DMS79 treated with DMSO at 0.1 percent for 48 hours (cell line): ENCODE measurements around the gene WDR73.

Experiments
- DNase-seq: peaks from one replicate; lab custom pipeline; 2025; lab: John Stamatoyannopoulos, UW

WDR73 gene

DNA sequence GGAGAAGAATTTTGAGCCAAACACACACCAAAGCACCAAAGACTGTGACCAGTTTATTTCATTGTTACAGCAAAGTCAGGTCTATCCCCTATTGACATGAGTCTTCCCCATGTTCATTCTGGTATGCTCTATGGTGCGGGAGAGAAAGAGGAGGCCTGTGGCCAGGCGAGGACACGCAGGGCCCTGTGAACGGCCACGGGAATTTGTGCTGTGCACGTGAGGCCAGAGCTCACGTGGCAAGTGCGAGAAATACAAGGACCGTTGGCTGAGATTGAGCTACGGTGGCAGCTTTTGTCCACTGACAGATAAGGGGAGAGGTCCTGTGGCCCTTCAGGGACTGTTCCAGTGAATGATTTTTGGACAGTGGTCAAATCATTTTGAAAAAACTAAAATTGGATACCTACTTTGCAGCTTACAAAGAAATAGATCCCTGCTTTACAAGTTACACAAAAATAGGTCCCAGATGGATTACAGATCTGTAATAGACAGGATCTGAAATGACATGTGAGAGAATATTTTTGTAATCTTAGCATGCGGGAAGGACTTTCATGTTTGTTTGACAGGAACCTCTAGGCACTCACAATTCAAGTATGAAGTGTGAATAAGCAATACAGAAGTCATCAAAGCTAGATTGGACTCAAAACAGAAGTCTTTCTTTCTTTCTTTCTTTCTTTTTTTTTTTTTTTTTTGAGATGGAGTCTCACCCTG, 44.1 kb downstream of the WDR73 start:
- DNase-seq, result no peak

DNA sequence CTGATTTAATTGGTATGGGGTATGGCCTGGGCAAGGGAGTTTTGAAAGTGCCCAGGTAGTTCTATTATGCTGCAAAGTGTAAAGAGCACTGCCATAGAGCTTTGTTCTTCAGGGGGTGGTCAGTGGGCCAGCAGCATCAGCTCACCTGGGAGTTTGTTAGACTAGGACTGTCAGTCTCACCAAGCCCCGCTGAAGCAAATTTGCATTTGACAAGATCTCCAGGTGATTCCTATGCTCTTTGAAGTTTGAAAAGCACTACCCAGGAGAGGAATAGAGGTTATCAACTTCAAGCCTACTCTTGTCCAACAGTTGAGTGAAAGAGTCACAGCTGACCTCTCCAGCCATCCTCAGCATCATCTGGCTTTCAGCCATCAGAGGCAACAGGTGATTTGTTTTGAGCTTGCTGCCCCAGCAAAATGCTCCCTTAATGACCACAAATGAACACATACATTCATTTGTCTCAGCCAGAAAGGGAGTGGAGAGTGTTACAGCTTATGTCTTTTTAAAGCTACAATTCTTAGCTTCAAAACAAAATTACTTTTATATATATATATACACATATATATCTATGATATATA, 45.3 kb downstream of the WDR73 start:
- no peak for DNase-seq

DNA sequence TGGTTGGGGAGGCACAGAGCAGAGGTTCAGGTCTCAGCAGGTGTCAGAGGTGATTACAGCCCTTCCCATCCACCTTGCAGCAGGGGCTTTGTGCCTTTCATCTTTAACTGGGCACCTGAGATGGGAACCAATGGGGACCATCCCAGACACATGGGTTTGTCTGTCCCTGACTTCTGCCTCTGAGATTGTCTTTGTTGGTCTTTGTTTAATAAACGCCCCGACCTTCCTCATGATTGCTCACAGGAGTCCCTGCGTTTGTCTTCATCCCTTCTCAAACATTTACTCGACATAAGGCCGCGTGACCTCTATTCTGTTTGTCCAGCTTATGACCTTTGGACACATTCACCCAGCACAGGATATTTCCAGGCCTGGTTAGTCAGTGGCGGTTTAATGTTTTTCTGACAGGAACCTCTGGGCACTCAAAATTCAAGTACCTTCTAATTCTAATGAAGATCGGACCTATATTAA, 47.4 kb downstream of the WDR73 start:
- DNase-seq, result no peak

DNA sequence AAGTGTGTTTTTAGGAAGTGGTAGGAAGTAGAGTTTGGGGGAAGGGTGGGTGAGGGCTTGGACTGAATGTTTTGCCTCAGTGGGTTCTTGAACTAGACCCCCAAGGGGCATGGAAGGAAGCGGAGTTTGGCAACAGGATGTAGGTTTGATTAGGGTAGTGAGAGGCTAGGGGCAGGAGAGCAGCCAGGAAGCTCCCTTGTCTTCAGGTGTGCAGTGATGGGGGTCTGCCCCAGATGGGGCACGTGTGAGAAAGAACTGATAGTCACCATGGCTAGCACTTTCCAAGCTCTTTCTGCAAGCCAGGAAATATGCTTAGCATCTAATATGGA, 48.6 kb downstream of the WDR73 start:
- DNase-seq, result no peak

DNA sequence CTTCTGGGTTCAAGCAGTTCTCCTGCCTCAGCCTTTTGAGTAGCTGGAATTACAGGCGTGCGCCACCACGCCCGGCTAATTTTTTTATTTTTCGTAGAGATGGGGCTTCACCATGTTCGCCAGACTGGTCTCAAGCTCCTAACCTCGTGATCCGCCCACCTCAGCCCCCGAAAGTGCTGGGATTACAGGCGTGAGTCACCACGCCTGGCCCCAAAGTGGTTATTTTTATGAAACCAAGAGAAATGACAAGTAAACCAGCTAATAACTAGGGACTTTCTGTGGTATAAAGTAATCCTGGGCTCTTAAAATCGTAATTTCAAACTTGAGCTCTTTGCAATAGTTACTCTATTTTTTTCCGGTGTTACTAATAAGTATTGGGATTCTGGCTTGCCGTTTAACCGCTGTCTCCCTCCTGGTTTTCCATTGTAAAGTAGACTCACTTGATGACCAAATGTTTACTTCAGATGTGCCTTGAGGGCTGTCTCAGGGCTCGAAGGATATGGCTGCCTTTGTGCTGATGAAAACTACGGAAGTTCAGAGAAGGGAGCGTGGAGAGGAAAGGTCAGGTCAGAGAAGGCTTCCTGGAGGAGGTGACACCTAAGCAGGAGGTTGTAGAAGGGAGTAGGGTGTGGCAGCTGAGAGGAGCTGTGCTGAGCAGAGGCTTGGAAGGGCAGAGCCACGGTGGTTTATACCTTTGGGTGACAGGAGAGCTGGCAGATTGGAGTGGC, 49.1 kb downstream of the WDR73 start:
- DNase-seq, result no peak

DNA sequence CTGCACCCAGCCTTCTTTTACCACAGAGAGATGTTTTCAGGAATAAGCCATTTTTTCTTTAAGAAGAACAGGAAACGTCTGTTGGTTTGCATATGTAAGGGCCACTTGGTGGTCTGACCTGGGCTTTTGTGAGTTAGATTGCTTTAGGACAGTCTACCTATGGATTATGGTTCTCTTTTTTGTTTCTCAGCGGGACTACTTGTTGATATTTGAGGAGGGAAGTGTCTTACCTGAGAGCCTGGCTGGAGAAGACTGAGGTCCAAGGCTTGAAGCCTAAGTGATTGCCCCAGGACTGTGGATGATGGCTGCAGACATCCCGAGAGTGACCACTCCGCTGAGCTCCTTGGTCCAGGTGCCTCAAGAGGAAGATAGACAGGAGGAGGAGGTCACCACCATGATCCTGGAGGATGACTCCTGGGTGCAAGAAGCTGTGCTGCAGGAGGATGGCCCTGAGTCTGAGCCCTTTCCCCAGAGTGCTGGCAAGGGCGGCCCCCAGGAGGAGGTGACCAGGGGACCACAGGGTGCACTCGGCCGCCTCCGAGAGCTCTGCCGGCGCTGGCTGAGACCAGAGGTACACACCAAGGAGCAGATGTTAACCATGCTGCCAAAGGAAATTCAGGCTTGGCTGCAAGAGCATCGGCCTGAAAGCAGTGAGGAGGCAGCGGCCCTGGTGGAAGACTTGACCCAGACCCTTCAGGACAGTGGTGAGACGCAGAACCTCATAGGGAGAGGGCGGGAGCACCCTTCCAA, 50.3 kb downstream of the WDR73 start:
- DNase-seq, result no peak

DNA sequence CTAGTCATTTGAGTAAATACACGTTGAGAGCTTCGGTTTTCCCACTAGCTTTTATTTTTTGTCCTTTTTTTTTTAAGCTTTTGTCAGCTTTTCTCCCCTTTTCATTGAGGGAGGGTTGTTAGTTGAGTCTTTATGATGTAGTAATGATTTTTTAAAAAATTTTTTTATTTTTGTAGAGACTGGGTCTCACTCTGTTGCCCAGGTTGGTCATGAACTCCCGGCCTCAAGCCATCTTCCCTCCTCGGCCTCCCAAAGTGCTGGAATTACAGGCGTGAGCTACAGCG, 52.6 kb downstream of the WDR73 start:
- no peak for DNase-seq

DNA sequence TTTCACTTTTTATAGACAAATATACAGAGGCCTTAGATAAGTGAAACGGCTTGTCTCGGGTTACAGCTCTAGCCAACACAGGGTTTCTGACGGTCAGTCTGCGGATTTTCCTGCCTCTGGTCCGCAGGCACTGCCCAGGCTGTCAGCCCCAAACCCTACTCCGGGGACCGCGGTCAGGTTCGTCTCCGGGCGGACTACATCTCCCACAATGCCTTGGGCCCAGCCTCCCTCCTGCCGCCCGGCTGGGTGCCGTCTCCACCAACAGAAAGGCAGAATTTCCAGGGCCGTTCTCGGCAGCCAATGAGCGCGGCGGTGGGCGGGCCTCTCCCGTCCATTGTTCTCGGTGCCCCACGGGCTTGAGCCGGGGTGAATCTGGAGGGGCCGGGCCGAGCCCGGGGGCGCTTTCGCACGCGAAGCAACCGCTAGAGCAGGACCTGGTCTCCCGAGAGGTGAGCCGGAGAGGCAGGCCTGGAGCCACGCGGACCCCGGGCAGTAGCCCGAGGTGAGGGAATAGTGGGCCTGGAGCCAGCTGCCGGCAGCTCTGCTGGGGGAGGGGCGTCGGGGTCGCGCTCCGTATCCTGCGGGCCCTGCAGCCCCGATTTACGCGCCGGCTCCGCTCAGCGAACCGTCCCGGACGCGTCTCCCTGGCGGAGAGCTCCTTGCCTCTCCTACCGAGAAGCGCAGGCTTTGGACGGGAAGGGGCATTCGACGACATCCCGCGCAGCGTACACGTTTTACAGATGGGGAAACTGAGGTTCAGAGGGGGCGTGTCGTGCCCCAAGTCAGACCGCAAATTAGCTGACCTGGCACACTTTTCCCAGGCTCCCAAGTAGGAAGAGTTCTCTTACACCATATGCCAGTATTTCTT, 53.2 kb downstream of the WDR73 start, which contains the start of gene ZSCAN2:
TSS of gene ZSCAN2 (plus strand) at position 323 of the 868 bp plus-strand sequence. CDS start 2,919 bp downstream, outside the sequence.
- peak; percentile 69 for DNase-seq

DNA sequence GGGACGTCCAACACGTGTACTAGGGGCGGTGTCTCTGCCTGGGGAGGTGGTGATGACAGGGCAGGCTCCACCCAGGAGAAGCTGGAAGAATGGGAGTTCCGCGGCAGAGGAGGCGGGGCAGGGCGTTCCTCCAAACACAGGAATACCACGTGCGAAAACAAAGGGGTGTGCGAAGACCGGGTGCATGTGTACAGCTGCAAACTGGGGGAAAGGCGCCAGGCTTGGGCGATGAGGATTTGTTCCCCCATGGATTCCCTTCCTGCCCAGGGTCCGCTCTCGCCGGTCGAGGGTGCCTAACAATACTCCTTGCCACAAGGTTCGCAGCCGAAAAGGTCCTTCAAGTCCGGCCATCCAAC, 53.8 kb downstream of the WDR73 start:
- peak; percentile 51 for DNase-seq

DNA sequence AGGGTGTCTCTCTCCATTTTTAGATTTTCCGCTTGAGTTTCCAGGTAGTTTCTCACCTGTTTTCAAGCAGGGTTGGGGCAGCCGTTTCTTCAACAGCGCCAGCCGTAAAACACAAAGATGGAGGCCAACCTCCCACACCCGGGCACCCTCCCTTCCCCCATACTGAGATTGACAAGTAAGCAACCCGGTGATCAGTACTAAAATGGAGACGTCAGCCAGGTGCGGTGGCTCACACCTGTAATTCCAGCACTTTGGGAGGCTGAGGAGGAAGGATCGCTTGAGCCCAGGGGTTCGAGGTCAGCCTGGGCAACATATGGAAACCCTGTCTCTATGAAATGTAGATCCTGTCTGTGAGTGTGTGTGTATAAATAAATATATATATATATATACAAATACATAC, 54.2 kb downstream of the WDR73 start:
- no peak for DNase-seq

DNA sequence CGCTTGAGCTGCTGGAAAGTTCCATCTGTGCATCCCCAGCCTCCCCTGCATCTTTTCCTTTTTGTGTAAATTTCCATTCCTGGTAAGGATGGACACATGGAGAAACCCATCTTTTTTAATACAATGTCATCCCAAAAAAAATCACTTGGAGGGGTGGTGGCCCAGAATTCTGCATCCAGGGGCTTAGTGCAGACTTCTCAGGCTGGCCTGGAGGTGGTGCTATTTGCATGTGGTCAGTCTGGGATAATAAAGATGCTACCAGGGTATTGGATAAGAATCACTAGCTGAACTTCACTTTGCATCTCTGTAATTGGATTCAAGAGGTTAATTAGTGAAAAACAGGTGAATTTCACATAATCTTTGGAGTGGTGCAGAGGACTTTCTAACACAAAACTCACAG, 55.1 kb downstream of the WDR73 start:
- peak; percentile 1 for DNase-seq

DNA sequence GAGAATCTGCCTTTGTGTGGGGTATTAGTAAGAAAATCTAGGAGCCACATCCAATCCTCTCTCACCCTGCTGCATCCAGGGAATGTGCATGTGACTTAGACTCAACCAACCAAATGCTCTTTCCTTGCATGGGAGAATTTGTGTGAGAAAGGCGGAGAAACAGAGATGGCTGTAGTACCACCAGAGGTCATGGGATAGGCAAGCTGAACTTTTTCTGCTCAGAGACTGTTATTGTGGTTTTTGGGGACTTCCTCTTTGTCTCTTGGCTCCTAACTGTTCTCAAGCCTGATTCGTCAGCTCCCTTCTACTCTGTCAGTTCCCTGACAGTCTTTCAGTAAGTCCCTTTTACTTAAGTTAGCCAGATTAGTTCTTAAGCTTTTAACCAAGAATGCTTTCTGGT, 55.8 kb downstream of the WDR73 start:
- no peak for DNase-seq

DNA sequence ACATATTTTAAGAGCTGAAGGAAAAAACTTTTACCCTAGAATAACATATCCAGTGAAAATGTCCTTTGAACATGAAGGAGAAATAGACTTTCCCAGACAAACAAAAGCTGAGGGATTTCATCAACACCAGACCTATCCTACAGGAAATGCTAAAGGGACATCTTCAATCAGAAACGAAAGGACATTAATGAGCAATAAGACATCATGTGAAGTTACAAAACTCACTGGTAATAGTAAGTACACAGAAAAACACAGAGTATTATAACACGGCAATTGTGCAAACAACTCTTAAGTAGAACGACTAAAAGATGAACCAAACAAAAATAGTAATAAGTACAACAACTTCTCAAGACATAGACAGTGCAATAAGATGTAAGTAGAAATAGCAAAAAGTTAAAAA, 56.8 kb downstream of the WDR73 start:
- DNase-seq, result no peak

DNA sequence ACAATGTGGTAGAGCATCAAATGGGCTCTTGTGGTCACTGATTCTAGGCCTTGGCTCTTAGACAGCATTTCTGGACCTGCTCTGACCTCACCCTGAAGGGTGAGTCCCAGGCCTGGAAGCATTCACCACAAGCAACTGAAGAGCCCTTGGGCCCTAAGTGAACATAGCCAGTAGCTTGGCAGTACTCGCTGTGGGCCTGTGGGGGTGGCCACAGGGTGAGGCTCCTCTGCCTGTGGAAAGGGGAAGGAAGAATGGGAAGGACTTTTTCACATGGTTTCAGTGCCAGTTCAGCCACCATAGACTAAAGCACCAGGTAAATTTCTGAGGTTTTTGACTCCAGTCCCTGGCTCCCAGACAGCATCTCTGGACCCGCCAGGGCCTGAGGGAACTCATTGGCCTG, 58.4 kb downstream of the WDR73 start:
- no peak for DNase-seq

DNA sequence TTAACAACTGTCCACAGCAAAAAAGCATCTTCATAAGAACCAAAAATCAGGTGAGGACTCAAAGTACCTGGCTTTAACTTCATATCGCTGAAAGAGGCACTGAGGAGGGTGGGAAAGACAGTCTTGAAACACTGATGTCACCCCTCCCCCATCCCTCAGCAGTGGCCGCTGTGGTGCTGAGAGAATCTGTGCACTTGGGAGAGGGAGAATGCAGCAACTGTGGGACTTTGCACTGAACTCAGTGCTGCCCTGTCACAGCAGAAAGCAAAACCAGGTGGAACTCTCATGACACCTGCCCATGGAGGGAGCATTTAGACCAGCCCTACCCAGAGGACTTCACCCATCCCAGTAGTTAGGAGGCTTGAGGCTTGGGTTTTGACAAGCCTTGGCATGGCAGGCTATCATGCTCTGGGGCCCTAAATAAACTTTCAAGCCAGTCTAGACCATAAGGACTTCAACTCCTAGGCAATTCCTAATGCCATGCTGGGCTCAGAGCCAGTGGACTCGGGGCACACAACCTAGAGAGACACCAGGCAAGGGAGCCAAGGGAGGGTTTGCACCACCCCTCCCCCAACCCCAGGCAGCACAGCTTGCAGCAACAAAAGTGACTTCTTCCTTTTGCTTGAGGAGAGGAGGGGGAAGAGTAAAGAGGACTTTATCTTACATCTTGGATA, 59.3 kb downstream of the WDR73 start:
- DNase-seq, result no peak

DNA sequence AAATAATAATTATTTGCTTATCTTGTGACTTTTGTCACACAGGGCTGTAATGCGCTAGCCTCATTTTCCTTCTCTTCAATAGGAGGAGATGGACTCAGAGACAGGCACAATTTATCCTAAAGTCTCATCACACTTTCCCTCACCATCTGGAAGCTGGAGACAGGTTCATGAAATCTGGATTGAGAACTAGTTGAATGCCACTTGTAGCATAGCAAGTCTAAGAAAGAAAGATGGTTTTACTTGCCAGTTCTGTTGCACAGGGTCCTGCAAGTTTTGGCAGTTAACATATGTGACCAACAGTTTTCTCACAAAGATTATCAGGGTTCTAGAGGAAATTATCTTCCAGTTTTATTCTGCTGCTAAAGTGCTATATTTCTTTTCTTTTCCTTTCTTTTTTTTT, 62.3 kb downstream of the WDR73 start:
- no peak for DNase-seq

DNA sequence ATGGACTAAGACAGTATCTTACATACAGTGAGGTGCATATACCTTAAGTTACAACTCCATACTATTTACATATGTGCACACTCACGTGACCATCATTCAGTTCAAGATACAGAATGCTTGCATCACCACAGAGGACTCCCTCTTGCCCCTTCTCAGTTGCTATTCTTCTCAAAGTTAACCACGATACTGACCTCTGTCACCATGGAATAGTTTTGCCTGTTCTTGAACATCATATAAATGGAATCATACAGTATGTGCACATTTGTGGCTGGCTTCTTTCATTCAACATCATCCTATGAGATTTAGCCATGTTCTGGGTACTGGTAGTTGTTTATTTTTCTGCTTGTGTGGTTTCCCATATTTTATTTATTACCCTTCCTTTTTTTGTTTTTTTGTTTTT, 63.7 kb downstream of the WDR73 start:
- DNase-seq, result no peak
